Parathyroid adenoma (tissue), 2 donors: ENCODE data around the gene PRKG1.

ENCODE experiments used
- H2AFZ ChIP-seq: fragments of 300-600 bp; sonication (generic); one replicate; pipeline ENCODE4 v1.7.0; 2017; ENCODE audit warnings: antibody characterized with exemption, mild to moderate bottlenecking
- H3K27ac ChIP-seq: fragments of 300-600 bp; sonication (generic); one replicate; pipeline ENCODE4 v1.7.0; 2017
- H3K27me3 ChIP-seq: fragments of 300-600 bp; sonication (generic); one replicate; pipeline ENCODE4 v1.7.0; 2017; ENCODE audit warnings: low read length; ENCODE audit not compliant: control insufficient read depth, insufficient read depth
- H3K36me3 ChIP-seq: fragments of 300-600 bp; sonication (generic); one replicate; pipeline ENCODE4 v1.7.0; 2017; ENCODE audit warnings: low read length; ENCODE audit not compliant: control insufficient read depth, insufficient read depth
- H3K4me1 ChIP-seq: fragments of 300-600 bp; sonication (generic); one replicate; pipeline ENCODE4 v1.7.0; 2017; ENCODE audit warnings: control low read depth
- H3K4me2 ChIP-seq: fragments of 300-600 bp; sonication (generic); one replicate; pipeline ENCODE4 v1.7.0; 2017; ENCODE audit warnings: low read length
- H3K4me3 ChIP-seq: fragments of 300-600 bp; sonication (generic); one replicate; pipeline ENCODE4 v1.7.0; 2017; ENCODE audit warnings: low read depth, low read length
- H3K79me2 ChIP-seq: fragments of 300-600 bp; sonication (generic); one replicate; pipeline ENCODE4 v1.7.0; 2017; ENCODE audit warnings: control low read depth
- H3K9ac ChIP-seq: fragments of 300-600 bp; sonication (generic); one replicate; pipeline ENCODE4 v1.7.0; 2017; ENCODE audit warnings: mild to moderate bottlenecking
- H3K9me3 ChIP-seq: fragments of 300-600 bp; sonication (generic); one replicate; pipeline ENCODE4 v1.7.0; 2017; ENCODE audit warnings: low read length; ENCODE audit not compliant: control insufficient read depth
- TF ChIP-seq, protein P1 (sequence below): fragments of 300-600 bp; sonication (generic); IDR thresholded peaks from one replicate; pipeline ENCODE4 v1.7.0; 2017; ENCODE audit warnings: antibody characterized with exemption, mild to moderate bottlenecking
- donor health status: primary hyperparathyroidism.

Gene PRKG1

DNA sequence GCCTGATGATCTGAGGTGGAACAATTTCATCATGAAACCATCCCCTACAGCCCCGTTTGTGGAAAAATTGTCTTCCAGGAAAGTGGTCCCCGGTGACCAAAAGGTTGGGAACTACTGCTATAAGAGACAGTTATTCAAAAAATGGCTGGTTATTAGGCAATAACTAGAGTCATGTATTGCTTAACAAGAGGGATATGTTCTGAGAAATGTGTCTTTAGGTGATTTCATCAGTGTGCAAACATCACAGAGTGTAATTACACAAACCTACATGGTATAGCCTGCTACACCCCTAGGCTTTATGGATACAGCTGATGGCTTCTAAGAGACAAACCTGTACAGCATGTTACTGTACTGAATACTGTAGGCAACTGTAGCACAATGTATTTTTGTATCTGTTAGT, 696.4 kb downstream of the PRKG1 start:
- Histone ChIP-seq H3K9me3 (no peaks in the 10 kb centered on the region), H3K4me1 (no peaks in the 10 kb centered on the region), H3K79me2 (no peaks in the 10 kb centered on the region), H2AFZ (no peak overlapping the region), H3K27ac (no peak overlapping the region), H3K4me2 (no peak overlapping the region), H3K9ac (no peak overlapping the region), H3K27me3 (no peaks in the 10 kb centered on the region), H3K4me3 (no peak overlapping the region), H3K36me3 (no peaks in the 10 kb centered on the region)
- TF ChIP-seq, protein P1, sequence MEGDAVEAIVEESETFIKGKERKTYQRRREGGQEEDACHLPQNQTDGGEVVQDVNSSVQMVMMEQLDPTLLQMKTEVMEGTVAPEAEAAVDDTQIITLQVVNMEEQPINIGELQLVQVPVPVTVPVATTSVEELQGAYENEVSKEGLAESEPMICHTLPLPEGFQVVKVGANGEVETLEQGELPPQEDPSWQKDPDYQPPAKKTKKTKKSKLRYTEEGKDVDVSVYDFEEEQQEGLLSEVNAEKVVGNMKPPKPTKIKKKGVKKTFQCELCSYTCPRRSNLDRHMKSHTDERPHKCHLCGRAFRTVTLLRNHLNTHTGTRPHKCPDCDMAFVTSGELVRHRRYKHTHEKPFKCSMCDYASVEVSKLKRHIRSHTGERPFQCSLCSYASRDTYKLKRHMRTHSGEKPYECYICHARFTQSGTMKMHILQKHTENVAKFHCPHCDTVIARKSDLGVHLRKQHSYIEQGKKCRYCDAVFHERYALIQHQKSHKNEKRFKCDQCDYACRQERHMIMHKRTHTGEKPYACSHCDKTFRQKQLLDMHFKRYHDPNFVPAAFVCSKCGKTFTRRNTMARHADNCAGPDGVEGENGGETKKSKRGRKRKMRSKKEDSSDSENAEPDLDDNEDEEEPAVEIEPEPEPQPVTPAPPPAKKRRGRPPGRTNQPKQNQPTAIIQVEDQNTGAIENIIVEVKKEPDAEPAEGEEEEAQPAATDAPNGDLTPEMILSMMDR, result no peak

DNA sequence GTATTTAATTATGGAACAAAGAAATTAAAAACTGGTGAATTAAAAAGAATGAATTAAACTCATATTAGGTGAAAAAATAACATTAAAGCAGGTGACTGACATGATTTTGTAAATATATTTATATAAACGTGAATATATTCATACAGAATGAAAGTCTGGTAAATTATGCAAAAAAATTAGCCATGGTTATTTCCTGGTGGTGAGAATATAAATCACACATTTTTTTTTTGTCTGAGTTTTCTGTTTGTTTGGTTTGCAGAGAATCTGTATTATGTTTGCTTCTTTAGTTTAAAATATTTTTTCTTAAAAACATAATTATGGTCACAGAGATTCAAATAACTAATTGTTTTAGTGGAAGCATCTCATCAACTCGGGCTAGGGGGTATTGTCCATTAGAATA, 698.1 kb downstream of the PRKG1 start:
- H3K9ac ChIP-seq, result no peak overlapping the region
- H3K27ac ChIP-seq, result no peak overlapping the region
- no peak overlapping the region for H2AFZ ChIP-seq
- H3K36me3 ChIP-seq, result no peaks in the 10 kb centered on the region
- H3K4me2 ChIP-seq, result no peak overlapping the region
- H3K9me3 ChIP-seq, result no peaks in the 10 kb centered on the region
- no peaks in the 10 kb centered on the region for H3K4me1 ChIP-seq
- no peaks in the 10 kb centered on the region for H3K79me2 ChIP-seq
- TF ChIP-seq, protein P1, result no peak
- no peak overlapping the region for H3K4me3 ChIP-seq
- no peaks in the 10 kb centered on the region for H3K27me3 ChIP-seq

DNA sequence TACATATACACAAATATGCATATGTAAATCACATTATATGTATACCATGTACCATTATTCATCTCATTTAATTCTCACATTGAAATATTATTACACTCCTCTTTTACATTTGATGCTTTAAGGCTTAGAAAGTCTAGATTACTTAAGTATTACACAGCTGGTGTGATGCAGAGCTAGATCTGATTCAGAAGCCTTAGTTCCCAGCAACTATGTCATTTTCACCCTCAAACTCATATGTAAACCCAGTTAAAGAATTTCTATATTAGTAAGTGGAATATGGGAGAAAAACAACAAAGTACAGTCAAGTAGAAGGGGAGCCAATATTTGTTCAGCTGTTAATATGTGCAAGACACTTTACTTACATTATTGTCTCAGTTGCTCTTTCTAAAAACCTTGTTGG, 699.4 kb downstream of the PRKG1 start:
- H3K79me2 ChIP-seq, result no peaks in the 10 kb centered on the region
- TF ChIP-seq, protein P1, result no peak

DNA sequence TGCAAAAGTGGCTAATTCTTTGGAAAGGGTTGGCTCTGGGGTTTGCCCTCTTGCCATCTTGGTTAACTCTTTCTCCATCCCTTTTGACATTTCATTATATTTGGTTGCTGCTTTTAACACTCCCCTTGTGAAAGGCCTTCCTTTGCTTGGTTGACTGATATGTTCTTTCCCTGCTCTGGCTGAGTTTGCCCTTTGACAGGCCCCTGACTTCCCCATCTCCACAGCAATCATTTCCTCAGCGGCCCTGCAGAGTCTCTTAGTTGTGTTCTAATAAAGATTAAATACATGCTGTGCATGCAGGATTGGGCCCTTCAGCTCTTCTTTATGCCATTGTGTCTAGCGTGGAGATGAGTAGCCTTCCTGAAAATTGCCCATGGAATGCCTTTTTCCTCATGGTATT, 709.7 kb downstream of the PRKG1 start:
- H2AFZ ChIP-seq, result no peak overlapping the region
- no peaks in the 10 kb centered on the region for H3K27me3 ChIP-seq
- H3K79me2 ChIP-seq, result no peaks in the 10 kb centered on the region
- no peak overlapping the region for H3K9ac ChIP-seq
- no peak overlapping the region for H3K4me3 ChIP-seq
- TF ChIP-seq, protein P1, result no peak
- no peak overlapping the region for H3K27ac ChIP-seq
- H3K4me2 ChIP-seq, result no peak overlapping the region
- no peaks in the 10 kb centered on the region for H3K9me3 ChIP-seq
- H3K36me3 ChIP-seq, result no peaks in the 10 kb centered on the region
- H3K4me1 ChIP-seq, result no peaks in the 10 kb centered on the region

More for the DNA sequence above, 699.4 kb downstream of the PRKG1 start:
- H3K9ac ChIP-seq, result no peak overlapping the region
- H3K4me3 ChIP-seq, result no peak overlapping the region
- H3K27ac ChIP-seq, result no peak overlapping the region
- no peak overlapping the region for H2AFZ ChIP-seq
- no peaks in the 10 kb centered on the region for H3K9me3 ChIP-seq
- H3K27me3 ChIP-seq, result no peaks in the 10 kb centered on the region
- H3K36me3 ChIP-seq, result no peaks in the 10 kb centered on the region
- no peak overlapping the region for H3K4me2 ChIP-seq
- H3K4me1 ChIP-seq, result no peaks in the 10 kb centered on the region

DNA sequence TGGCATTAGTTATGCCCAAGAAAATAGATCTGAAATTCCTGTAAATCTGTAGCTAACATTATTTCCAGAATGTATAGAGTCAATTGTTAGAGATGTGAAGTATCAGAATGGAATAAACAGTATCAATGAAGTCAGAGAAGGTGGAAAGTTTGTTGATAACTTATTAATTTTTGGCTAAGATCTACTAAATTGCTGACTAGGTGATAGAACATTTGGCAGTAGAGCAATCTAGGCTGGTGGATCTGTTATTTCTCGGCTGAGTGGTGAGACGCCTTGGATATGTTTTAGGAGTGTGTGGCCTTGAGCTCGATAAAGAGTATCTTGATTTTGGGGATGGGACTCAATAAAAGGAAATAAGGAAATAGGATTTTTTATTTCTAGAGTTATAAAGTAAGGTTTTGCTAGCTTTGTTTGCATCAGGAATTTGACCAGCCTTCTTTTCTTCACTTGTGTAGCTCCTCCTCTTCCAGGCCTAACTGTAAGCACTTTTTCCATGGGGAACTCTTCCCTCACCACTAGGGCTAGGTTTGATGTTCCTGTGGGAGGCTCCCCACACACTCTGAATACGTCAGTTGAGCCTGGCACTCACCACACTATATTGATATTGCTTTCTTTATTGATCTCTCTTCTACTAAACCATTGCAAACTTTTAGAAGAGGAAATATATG, 711.9 kb downstream of the PRKG1 start:
- Histone ChIP-seq H3K4me1 (no peaks in the 10 kb centered on the region), H3K27ac (no peak overlapping the region), H3K9me3 (no peaks in the 10 kb centered on the region), H3K79me2 (no peaks in the 10 kb centered on the region), H3K9ac (no peak overlapping the region), H3K36me3 (no peaks in the 10 kb centered on the region), H2AFZ (no peak overlapping the region), H3K4me2 (no peak overlapping the region), H3K27me3 (no peaks in the 10 kb centered on the region), H3K4me3 (no peak overlapping the region)
- TF ChIP-seq, protein P1, result no peak
